K562 (cell line): ENCODE results near the gene ZNF334. TPM values are rescaled to one million over a fixed set of nuclear protein-coding genes. Genes with fewer than 3 reads are reported as not detected.
A peak's percentile ranks its signal among the peaks of the same experiment; 100 is the strongest.

Experiments used
- BCL6 ChIP-seq: fragments of 250-450 bp; sonication (Bioruptor Pico); IDR thresholded peaks from 2 replicates; pipeline ENCODE4 v1.4.0; 2020
- CTCF ChIP-seq, 3 experiments: IDR thresholded peaks in 2 of 3; conservative IDR thresholded peaks in 1 of 3; 2 replicates each; pipeline ENCODE4 v1.5.1; 2011 to 2012; ENCODE audit warnings: low read length in 3 of 3, mild to moderate bottlenecking in 3 of 3, control low read depth in 2 of 3, improper control_type of control experiment in 1 of 3, inconsistent platforms in 1 of 3, low read depth in 1 of 3, mixed read lengths in 1 of 3, moderate library complexity in 1 of 3; ENCODE audit not compliant: insufficient read depth in 2 of 3
- MXD1 ChIP-seq: fragments of 250-450 bp; sonication (Bioruptor Pico); IDR thresholded peaks from 2 replicates; pipeline ENCODE4 v1.8.0; 2021; ENCODE audit warnings: borderline replicate concordance, mild to moderate bottlenecking, moderate library complexity; ENCODE audit not compliant: poor library complexity, severe bottlenecking
- NR2C2 ChIP-seq, 2 experiments: fragments of 200-800 bp in 1 of 2; sonication (Bioruptor generic) in 1 of 2; sonication (generic) in 1 of 2; formaldehyde crosslinking in 1 of 2; IDR thresholded peaks; 2 replicates each; pipeline versions ENCODE4 v1.6.1 to v1.8.0; 2016 to 2022; ENCODE audit warnings: mild to moderate bottlenecking in 1 of 2, missing compliant biosample characterization in 1 of 2, missing genetic modification characterization in 1 of 2, missing genetic modification reagents in 1 of 2
- PHF20 ChIP-seq: fragments of 450-650 bp; IDR thresholded peaks from 2 replicates; pipeline ENCODE4 v1.6.1; 2018; ENCODE audit not compliant: partially characterized antibody
- PHF8 ChIP-seq: fragments of 200-600 bp; sonication (generic); IDR thresholded peaks from 2 replicates; pipeline ENCODE4 v1.6.1; 2012; ENCODE audit warnings: mixed run types, mild to moderate bottlenecking, inconsistent platforms, low read length, moderate library complexity, borderline replicate concordance
- POLR2H ChIP-seq: IDR thresholded peaks from 2 replicates; pipeline ENCODE4 v1.6.1; 2016; ENCODE audit warnings: missing genetic modification characterization, low read depth, mild to moderate bottlenecking, control low read depth, missing compliant biosample characterization, moderate library complexity
- TARDBP ChIP-seq: fragments of 450-650 bp; IDR thresholded peaks from 2 replicates; pipeline ENCODE4 v1.6.1; 2016
- ZNF140 ChIP-seq: fragments of 250-450 bp; sonication (Bioruptor Pico); IDR thresholded peaks from 2 replicates; pipeline ENCODE4 v1.8.0; 2021; ENCODE audit warnings: moderate library complexity, mild to moderate bottlenecking, inconsistent platforms
- ZNF318 ChIP-seq, 2 experiments: fragments of 450-650 bp; IDR thresholded peaks; 2 replicates each; pipeline ENCODE4 v1.6.1; 2016; ENCODE audit warnings: mild to moderate bottlenecking in 2 of 2, borderline replicate concordance in 1 of 2, low read depth in 1 of 2, moderate library complexity in 1 of 2
- polyA plus RNA-seq, 8 experiments: library from polyadenylated mRNA; depleted of rRNA in 4 of 8; stranded (reverse) in 5 of 8; unstranded in 3 of 8; fragments of >200 nt; fragmentation: Nextera tagmentation in 2 of 8; fragmentation: Illumina TruSeq in 1 of 8; extraction: Ambion mirVana in 2 of 8; extraction: Trizol in 1 of 8; gene quantifications; 2 replicates each; pipeline versions ENCODE4 v1.2.1 to v1.2.3, GENCODE V29; 2011 to 2014; ENCODE audit warnings: inconsistent platforms in 1 of 8, missing spikeins in 1 of 8
- total RNA-seq, 7 experiments: library from RNA; depleted of rRNA in 6 of 7; stranded (reverse); fragments of >200 nt in 6 of 7; fragmentation: Illumina TruSeq in 2 of 7; extraction: Trizol in 2 of 7; gene quantifications; 2 replicates each; pipeline versions ENCODE4 v1.2.1 to v1.2.3, GENCODE V29; 2011 to 2021; ENCODE audit warnings: low replicate concordance in 1 of 7

The ZNF334 gene
- total and polyA plus RNA-seq, 9 of the 15 experiments (the other 6 are each of a cell fraction or from before 2014, with no cell fraction given), result 0.06 to 0.27 (median 0.21) TPM; not detected in 1

GRCh38 chr20:46512943-46513844, at the start of gene ZNF334 (continued):
- no peak for TF ChIP-seq ZNF318 (IDR thresholded peaks at IDR 0.05; ENCODE audit: borderline replicate concordance in 1 of 2, low read depth in 1 of 2)
- TF ChIP-seq BCL6, result no peak
- no peak; the same call in 1 of the 2 replicates for TF ChIP-seq PHF8
- no peak for TF ChIP-seq CTCF (IDR thresholded peaks at IDR 0.05 in 2 of 3, conservative IDR thresholded peaks at IDR 0.05 in 1 of 3; ENCODE audit: insufficient read depth in 2 of 3, low read depth in 1 of 3, low read length in 3 of 3)
- no peak for TF ChIP-seq MXD1 (CRISPR knock-in tag)
- TF ChIP-seq POLR2H (tag), result no peak
- no peak for TF ChIP-seq ZNF140 (CRISPR knock-in tag)
- TF ChIP-seq NR2C2 (CRISPR knock-in tag; IDR thresholded peaks at IDR 0.05), result no peak
- peak; percentile 89 for TF ChIP-seq NR2C2 (tag; IDR thresholded peaks at IDR 0.05)
- peak; percentile 62 for TF ChIP-seq PHF20
- no peak for TF ChIP-seq TARDBP
